ENCODE data around the gene DMRTA2.

The DMRTA2 gene

GRCh38 chr1:50427818-50428779, 4.9 kb upstream of the DMRTA2 start:
- peak; percentile 2; the same call in 2 of the 3 replicates for ATAC-seq
- TF ChIP-seq ZFP30 (CRISPR knock-in tag; IDR thresholded peaks at IDR 0.05), result no peak
- TF ChIP-seq OSR1 (CRISPR knock-in tag; IDR thresholded peaks at IDR 0.05), result no peak
- no peak for TF ChIP-seq CREB5 (CRISPR knock-in tag; IDR thresholded peaks at IDR 0.05; ENCODE audit: low read depth)

- ATAC-seq, result peak; percentile 23
- TF ChIP-seq ARNTL (CRISPR knock-in tag; IDR thresholded peaks at IDR 0.05; ENCODE audit: borderline replicate concordance, low read depth), result no peak
- no peak for TF ChIP-seq ZNF565 (CRISPR knock-in tag; conservative IDR thresholded peaks at IDR 0.05; ENCODE audit: low read depth)
- no peak for TF ChIP-seq PPARA (CRISPR knock-in tag; IDR thresholded peaks at IDR 0.05; ENCODE audit: borderline replicate concordance)
Observed at GRCh38 chr1:50427086-50427817, 4.0 kb upstream of the DMRTA2 start.

- ATAC-seq, result peak; percentile 1; the same call in 1 of the 3 replicates
- no peak for TF ChIP-seq SNAI2 (CRISPR knock-in tag; IDR thresholded peaks at IDR 0.05)
- no peak for TF ChIP-seq GLIS3 (CRISPR knock-in tag; IDR thresholded peaks at IDR 0.05)
- no peak for TF ChIP-seq ARNTL (CRISPR knock-in tag; IDR thresholded peaks at IDR 0.05; ENCODE audit: borderline replicate concordance, low read depth)
- TF ChIP-seq ZNF70 (CRISPR knock-in tag; IDR thresholded peaks at IDR 0.05), result no peak
- TF ChIP-seq PPARA (CRISPR knock-in tag; IDR thresholded peaks at IDR 0.05; ENCODE audit: borderline replicate concordance), result no peak
- TF ChIP-seq ESRRG (CRISPR knock-in tag; IDR thresholded peaks at IDR 0.05), result no peak
- no peak for TF ChIP-seq ZFP3 (CRISPR knock-in tag; IDR thresholded peaks at IDR 0.05)
- TF ChIP-seq, protein P1, sequence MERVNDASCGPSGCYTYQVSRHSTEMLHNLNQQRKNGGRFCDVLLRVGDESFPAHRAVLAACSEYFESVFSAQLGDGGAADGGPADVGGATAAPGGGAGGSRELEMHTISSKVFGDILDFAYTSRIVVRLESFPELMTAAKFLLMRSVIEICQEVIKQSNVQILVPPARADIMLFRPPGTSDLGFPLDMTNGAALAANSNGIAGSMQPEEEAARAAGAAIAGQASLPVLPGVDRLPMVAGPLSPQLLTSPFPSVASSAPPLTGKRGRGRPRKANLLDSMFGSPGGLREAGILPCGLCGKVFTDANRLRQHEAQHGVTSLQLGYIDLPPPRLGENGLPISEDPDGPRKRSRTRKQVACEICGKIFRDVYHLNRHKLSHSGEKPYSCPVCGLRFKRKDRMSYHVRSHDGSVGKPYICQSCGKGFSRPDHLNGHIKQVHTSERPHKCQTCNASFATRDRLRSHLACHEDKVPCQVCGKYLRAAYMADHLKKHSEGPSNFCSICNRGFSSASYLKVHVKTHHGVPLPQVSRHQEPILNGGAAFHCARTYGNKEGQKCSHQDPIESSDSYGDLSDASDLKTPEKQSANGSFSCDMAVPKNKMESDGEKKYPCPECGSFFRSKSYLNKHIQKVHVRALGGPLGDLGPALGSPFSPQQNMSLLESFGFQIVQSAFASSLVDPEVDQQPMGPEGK (CRISPR knock-in tag; IDR thresholded peaks at IDR 0.05; ENCODE audit: borderline replicate concordance), result no peak
- TF ChIP-seq CSDC2 (CRISPR knock-in tag; IDR thresholded peaks at IDR 0.05), result no peak
- TF ChIP-seq TOX (CRISPR knock-in tag; IDR thresholded peaks at IDR 0.05; ENCODE audit: borderline replicate concordance), result no peak
- no peak for TF ChIP-seq CSRNP3 (CRISPR knock-in tag; IDR thresholded peaks at IDR 0.05)
- TF ChIP-seq RARB (CRISPR knock-in tag; IDR thresholded peaks at IDR 0.05), result no peak
- no peak for TF ChIP-seq TCF4 (CRISPR knock-in tag; IDR thresholded peaks at IDR 0.05; ENCODE audit: borderline replicate concordance)
- TF ChIP-seq, protein P2, sequence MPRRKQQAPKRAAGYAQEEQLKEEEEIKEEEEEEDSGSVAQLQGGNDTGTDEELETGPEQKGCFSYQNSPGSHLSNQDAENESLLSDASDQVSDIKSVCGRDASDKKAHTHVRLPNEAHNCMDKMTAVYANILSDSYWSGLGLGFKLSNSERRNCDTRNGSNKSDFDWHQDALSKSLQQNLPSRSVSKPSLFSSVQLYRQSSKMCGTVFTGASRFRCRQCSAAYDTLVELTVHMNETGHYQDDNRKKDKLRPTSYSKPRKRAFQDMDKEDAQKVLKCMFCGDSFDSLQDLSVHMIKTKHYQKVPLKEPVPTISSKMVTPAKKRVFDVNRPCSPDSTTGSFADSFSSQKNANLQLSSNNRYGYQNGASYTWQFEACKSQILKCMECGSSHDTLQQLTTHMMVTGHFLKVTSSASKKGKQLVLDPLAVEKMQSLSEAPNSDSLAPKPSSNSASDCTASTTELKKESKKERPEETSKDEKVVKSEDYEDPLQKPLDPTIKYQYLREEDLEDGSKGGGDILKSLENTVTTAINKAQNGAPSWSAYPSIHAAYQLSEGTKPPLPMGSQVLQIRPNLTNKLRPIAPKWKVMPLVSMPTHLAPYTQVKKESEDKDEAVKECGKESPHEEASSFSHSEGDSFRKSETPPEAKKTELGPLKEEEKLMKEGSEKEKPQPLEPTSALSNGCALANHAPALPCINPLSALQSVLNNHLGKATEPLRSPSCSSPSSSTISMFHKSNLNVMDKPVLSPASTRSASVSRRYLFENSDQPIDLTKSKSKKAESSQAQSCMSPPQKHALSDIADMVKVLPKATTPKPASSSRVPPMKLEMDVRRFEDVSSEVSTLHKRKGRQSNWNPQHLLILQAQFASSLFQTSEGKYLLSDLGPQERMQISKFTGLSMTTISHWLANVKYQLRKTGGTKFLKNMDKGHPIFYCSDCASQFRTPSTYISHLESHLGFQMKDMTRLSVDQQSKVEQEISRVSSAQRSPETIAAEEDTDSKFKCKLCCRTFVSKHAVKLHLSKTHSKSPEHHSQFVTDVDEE (CRISPR knock-in tag; IDR thresholded peaks at IDR 0.05), result no peak
Observed at GRCh38 chr1:50426702-50427085, 3.5 kb upstream of the DMRTA2 start.

GRCh38 chr1:50426108-50426700, 3.0 kb upstream of the DMRTA2 start:
- ATAC-seq, result 0 out of 3 replicates have a peak, but pooled peaks have one; percentile 1
- TF ChIP-seq GLIS3 (CRISPR knock-in tag; IDR thresholded peaks at IDR 0.05), result no peak
- TF ChIP-seq CREB5 (CRISPR knock-in tag; IDR thresholded peaks at IDR 0.05; ENCODE audit: low read depth), result no peak
- no peak for TF ChIP-seq CSDC2 (CRISPR knock-in tag; IDR thresholded peaks at IDR 0.05)
- TF ChIP-seq, protein P1 (CRISPR knock-in tag; IDR thresholded peaks at IDR 0.05; ENCODE audit: borderline replicate concordance), result no peak
- TF ChIP-seq RARB (CRISPR knock-in tag; IDR thresholded peaks at IDR 0.05), result no peak
- no peak for TF ChIP-seq ZFP30 (CRISPR knock-in tag; IDR thresholded peaks at IDR 0.05)
- TF ChIP-seq ZC3H10 (CRISPR knock-in tag; IDR thresholded peaks at IDR 0.05), result no peak
- TF ChIP-seq CSRNP3 (CRISPR knock-in tag; IDR thresholded peaks at IDR 0.05), result no peak
- TF ChIP-seq OSR1 (CRISPR knock-in tag; IDR thresholded peaks at IDR 0.05), result no peak
- TF ChIP-seq ISL1 (CRISPR knock-in tag; IDR thresholded peaks at IDR 0.05), result no peak
- no peak for TF ChIP-seq ESRRG (CRISPR knock-in tag; IDR thresholded peaks at IDR 0.05)

Data from SK-N-SH treated with all-trans-retinoic acid at 6 μM for 48 hours (cell line).